H54 (cell line): ENCODE results near the gene PRKAR2B.

Experiments used
- DNase-seq: peaks from one replicate; pipeline ENCODE4 v3.0.0; 2011; ENCODE audit warnings: low spot score, mixed read lengths; ENCODE audit not compliant: insufficient read length
- FAIRE-seq: peaks from 3 replicates; lab custom pipeline; 2011; peaks lifted over from hg19 to GRCh38; lab: Jason Lieb, UNC
- POLR2A ChIP-seq: IDR thresholded peaks from 2 replicates; pipeline ENCODE4 v1.6.1; 2011; ENCODE audit warnings: low read depth, mild to moderate bottlenecking, low read length

Gene PRKAR2B

DNA sequence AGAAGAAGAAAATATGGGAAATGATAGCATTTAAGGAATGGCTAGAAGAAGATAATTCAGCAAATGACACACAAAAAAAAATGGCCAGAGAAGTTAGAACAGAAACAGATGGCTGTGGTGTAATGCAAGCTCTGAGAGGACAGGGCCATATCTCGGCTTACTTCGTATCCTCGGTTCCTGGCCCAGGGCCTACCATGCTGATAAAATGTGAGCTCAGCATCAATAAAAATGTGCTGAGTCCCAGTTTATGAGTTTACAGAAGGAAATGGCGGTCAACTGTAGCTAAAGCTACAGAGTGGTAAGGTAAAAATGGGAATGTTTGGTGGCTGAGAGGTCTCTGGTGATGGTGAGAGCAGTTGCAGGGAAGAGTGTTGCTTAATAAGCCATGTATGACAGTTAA, 165.1 kb downstream of the PRKAR2B start:
- FAIRE-seq (no peak), DNase-seq (no peak)
- TF ChIP-seq POLR2A: no peak

DNA sequence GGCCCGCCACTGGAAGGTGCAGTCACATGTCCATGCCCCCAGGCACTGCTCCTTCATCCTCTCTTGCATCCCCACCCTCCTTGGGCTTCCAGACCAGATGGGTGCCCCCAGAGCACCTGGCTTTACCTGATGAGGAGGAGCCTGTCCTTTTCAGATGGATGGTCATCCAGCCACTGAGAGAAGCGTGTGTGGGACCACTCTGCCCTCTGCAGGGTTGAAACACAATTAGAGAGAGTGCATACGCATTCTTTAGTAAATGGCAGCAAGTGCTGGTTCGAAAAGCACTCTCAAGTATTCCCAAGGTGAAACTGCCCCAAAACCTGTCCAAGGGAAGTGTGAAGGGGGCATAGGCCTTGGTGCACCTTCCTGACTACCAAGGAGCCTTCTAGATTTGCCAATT, 165.9 kb downstream of the PRKAR2B start:
- FAIRE-seq (no peak), DNase-seq (no peak)
- TF ChIP-seq POLR2A: no peak
